Right lobe of liver (tissue), 6 donors: Measurements from ENCODE around the gene ERGIC1. TPM values are rescaled to one million over a fixed set of nuclear protein-coding genes. Genes with fewer than 3 reads are reported as not detected.

Source experiments
- ATAC-seq, 4 donors: fragments of 200-7000 bp; cut with Tn5 transposase; one replicate each; pipeline ENCODE4 v1.9.1; 2020; ENCODE audit warnings: mild to moderate bottlenecking in 4 of 4, moderate library complexity in 4 of 4
- DNase-seq, 3 donors: peaks; one replicate each; pipeline ENCODE4 v3.0.0-alpha.2; 2020
- H3K27ac ChIP-seq, 3 donors: fragments of 200-600 bp; one replicate each; pipeline ENCODE4 v1.8.0; 2022
- H3K27me3 ChIP-seq, 2 donors: fragments of 200-600 bp; one replicate each; pipeline ENCODE4 v1.8.0; 2022
- H3K36me3 ChIP-seq, 4 donors: fragments of 200-600 bp; sonication (generic) in 1 of 4; one replicate each; pipeline versions ENCODE4 v1.5.1 to v1.8.0; 2017 to 2022; ENCODE audit warnings: control low read depth in 1 of 4
- H3K4me1 ChIP-seq, 4 donors: fragments of 200-600 bp; sonication (generic) in 1 of 4; one replicate each; pipeline versions ENCODE4 v1.5.1 to v1.8.0; 2017 to 2022; ENCODE audit warnings: control low read depth in 1 of 4
- H3K4me3 ChIP-seq, 3 donors: fragments of 200-600 bp; one replicate each; pipeline ENCODE4 v1.8.0; 2022
- H3K9me3 ChIP-seq, 4 donors: fragments of 200-600 bp; sonication (generic) in 1 of 4; one replicate each; pipeline versions ENCODE4 v1.5.1 to v1.8.0; 2017 to 2022; ENCODE audit warnings: control low read depth in 1 of 4
- POLR2A ChIP-seq: fragments of 450-650 bp; IDR thresholded peaks from one replicate; pipeline ENCODE4 v1.6.1; 2017; ENCODE audit warnings: antibody characterized with exemption, mild to moderate bottlenecking
- WGBS: methylation state at CpG from one replicate; pipeline ENCODE4 v1.1.6; 2018; ENCODE audit warnings: low coverage, low lambda C conversion rate; ENCODE audit not compliant: insufficient coverage; ENCODE audit errors: missing lambda C conversion rate; 5-methylcytosine and 5-hydroxymethylcytosine counted together
- intact Hi-C, 2 donors: fragments of 100-400 bp; cut with DNase I; formaldehyde crosslinking; loops; one replicate each; pipeline versions ENCODE4 v1.11.2 to v1.14.1; 2022
- total RNA-seq, 6 experiments: library from RNA; depleted of rRNA in 2 of 6; stranded (reverse); fragments of >200 nt in 2 of 6; fragmentation: NEBNext Ultra II Directional in 3 of 6; extraction: Animal tissue kit (Norgen Biotek cat#: 25700) in 3 of 6; gene quantifications; one replicate each; pipeline versions ENCODE4 v1.1.0 to v1.2.4, GENCODE V29; 2016 to 2023
- TF ChIP-seq, protein P1 (sequence below), 4 donors: fragments of 200-600 bp in 3 of 4; fragments of 450-650 bp in 1 of 4; IDR thresholded peaks; one replicate each; pipeline versions ENCODE4 v1.5.1 to v1.8.0; 2016 to 2022; ENCODE audit warnings: antibody characterized with exemption in 4 of 4, mild to moderate bottlenecking in 2 of 4
- donor health status: DM: no; HTN: yes; CAD: no.
- donor health status: DM: no; HTN: no; CAD: no.
- donor health status: DM: no; HTN: no; CAD: no.
- donor health status: DM: no; HTN: yes; CAD: no.
- donor health status: DM: no; HTN: yes; CAD: no.

ERGIC1 gene
- total RNA-seq, 6 experiments from 2014 or later, result 103 to 264 (median 154) TPM

DNA sequence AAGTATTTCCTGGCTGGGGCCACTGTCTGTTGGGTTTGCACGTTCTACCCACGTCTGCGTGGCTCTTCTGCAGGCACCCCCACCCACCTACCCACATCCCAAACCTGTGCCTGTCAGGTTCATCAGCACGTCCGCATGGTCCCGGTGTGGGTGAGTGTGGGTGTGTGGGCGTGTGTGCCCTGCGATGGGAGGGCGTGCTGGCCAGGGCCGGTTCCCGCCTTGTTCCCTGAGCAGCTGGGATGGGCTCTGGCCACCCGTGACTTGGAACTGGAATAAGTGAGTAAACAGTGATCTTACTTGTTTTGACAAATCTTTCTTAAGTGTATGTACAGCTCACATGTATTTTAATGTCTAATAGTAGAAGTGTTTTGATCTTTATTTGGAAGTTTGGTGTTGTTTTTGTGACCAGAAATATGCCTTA, 20.4 kb downstream of the ERGIC1 start:
- DNase-seq (peak; percentile 73 to 83 (median 75)), ATAC-seq (peak in 3 of 4 donors; percentile 12 to 37 (median 15))
- no peaks in the 10 kb centered on the region for H3K9me3 ChIP-seq
- H3K4me1 ChIP-seq, result peaks cover 0 to 87% (median 40%) of the 10 kb centered on the region in 4 donors
- H3K36me3 ChIP-seq, result no peaks in the 10 kb centered on the region
- H3K27ac ChIP-seq, result peak overlapping the region; percentile 84 to 92 (median 90)
- intact Hi-C loops, result loop anchor here in 1 of 2 donors (5.0 to 10.0 kb wide), 2 partner anchors 50 to 77 kb away; no protein-coding TSS in a partner anchor
- no peak overlapping the region for H3K4me3 ChIP-seq
- no peak for TF ChIP-seq POLR2A
- TF ChIP-seq, protein P1, sequence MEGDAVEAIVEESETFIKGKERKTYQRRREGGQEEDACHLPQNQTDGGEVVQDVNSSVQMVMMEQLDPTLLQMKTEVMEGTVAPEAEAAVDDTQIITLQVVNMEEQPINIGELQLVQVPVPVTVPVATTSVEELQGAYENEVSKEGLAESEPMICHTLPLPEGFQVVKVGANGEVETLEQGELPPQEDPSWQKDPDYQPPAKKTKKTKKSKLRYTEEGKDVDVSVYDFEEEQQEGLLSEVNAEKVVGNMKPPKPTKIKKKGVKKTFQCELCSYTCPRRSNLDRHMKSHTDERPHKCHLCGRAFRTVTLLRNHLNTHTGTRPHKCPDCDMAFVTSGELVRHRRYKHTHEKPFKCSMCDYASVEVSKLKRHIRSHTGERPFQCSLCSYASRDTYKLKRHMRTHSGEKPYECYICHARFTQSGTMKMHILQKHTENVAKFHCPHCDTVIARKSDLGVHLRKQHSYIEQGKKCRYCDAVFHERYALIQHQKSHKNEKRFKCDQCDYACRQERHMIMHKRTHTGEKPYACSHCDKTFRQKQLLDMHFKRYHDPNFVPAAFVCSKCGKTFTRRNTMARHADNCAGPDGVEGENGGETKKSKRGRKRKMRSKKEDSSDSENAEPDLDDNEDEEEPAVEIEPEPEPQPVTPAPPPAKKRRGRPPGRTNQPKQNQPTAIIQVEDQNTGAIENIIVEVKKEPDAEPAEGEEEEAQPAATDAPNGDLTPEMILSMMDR (IDR thresholded peaks at IDR 0.05), result no peak
- no peaks in the 10 kb centered on the region for H3K27me3 ChIP-seq
- WGBS, result 36% methylated on average over 10 of the region's 12 CpGs

DNA sequence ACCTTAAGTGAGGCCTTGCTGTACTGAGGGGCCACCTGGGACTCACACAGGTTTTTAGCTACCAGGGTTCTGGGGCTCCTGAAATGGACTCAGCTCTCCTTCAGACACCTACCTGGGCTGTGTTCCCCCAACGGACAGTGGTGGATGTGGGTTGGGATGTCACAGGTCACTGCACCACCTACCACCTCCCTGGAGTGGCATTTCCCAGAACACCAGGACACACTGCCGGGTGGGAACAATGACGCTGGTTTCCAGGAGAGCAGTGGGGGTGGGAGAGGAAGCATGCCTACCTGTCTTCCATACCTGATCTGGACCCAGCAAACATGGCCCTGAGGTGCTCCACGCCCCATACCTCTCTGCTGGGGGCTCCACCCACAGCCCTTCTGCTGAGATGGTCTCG, 20.9 kb downstream of the ERGIC1 start:
- Histone ChIP-seq H3K4me3 (no peak overlapping the region), H3K27me3 (no peaks in the 10 kb centered on the region), H3K36me3 (no peaks in the 10 kb centered on the region), H3K27ac (peak overlapping the region; percentile 84 to 92 (median 90)), H3K9me3 (no peaks in the 10 kb centered on the region), H3K4me1 (peaks cover 0 to 87% (median 40%) of the 10 kb centered on the region in 4 donors)
- WGBS, result 29% methylated on average over 3 of the region's 5 CpGs
- DNase-seq (peak in 1 of 3 donors; percentile 46), ATAC-seq (peak in 1 of 4 donors; percentile 0)
- intact Hi-C loops, result loop anchor here (5.0 to 10.0 kb wide), 3 partner anchors 47 to 78 kb away; no protein-coding TSS in a partner anchor
- TF ChIP-seq, protein P1 (IDR thresholded peaks at IDR 0.05), result no peak
- no peak for TF ChIP-seq POLR2A

GRCh38 chr5:172855597-172856292, 21.7 kb downstream of the ERGIC1 start:
- no peaks in the 10 kb centered on the region for H3K36me3 ChIP-seq

DNA sequence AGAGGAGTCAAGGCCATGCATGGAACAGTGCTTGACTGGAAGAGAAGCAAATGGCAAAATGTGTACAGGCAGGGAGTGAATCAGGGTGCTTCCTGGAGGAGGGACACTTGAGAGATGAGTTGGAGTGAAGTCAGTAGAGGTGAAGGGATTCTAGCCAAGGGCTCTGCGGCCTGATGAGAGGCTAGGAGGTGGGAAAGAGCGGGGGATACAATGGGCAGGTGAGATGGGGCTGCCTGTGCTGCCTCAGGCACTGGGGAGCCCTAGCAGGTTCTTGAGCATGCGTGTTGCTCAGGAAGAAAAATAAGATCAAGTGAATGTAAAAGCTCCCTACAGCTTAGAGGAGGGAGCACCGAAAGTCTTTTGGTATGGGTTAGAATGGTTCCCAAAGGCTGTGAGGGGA, 22.3 kb downstream of the ERGIC1 start:
- ATAC-seq (no peak), DNase-seq (no peak)
- intact Hi-C loops, result loop anchor here (5.0 to 10.0 kb wide), 2 partner anchors 46 to 48 kb away; no protein-coding TSS in a partner anchor
- no peak overlapping the region for H3K4me3 ChIP-seq
- WGBS, result 85% methylated on average over 2 of the region's 4 CpGs
- no peaks in the 10 kb centered on the region for H3K36me3 ChIP-seq
- H3K9me3 ChIP-seq, result no peaks in the 10 kb centered on the region
- peak overlapping the region in 2 of 3 donors; percentile 84 to 90 for H3K27ac ChIP-seq
- no peaks in the 10 kb centered on the region for H3K27me3 ChIP-seq
- TF ChIP-seq, protein P1 (IDR thresholded peaks at IDR 0.05), result no peak
- TF ChIP-seq POLR2A, result no peak
- H3K4me1 ChIP-seq, result peaks cover 3 to 83% (median 46%) of the 10 kb centered on the region in 4 donors

More at GRCh38 chr5:172855597-172856292, 21.7 kb downstream of the ERGIC1 start:
- 33% methylated on average over 12 of the region's 18 CpGs for WGBS
- Histone ChIP-seq H3K9me3 (no peaks in the 10 kb centered on the region), H3K4me3 (no peak overlapping the region), H3K4me1 (peaks cover 2 to 86% (median 44%) of the 10 kb centered on the region in 4 donors), H3K27ac (peak overlapping the region; percentile 84 to 92 (median 90)), H3K27me3 (no peaks in the 10 kb centered on the region)
- peak in 3 of 4 donors; percentile 5 to 21 (median 12) for ATAC-seq
- DNase-seq, result peak; percentile 68 to 82 (median 72)
- intact Hi-C loops, result loop anchor here (5.0 to 10.0 kb wide), 2 partner anchors 47 to 49 kb away; no protein-coding TSS in a partner anchor
- TF ChIP-seq, protein P1 (IDR thresholded peaks at IDR 0.05), result no peak
- peak; percentile 40 for TF ChIP-seq POLR2A
